Activated gamma-delta T cell (primary cell): Measurements from ENCODE around the gene AEN.

Source experiments
- DNase-seq: peaks from one replicate; lab custom pipeline; 2025; lab: John Stamatoyannopoulos, UW

Gene AEN

GRCh38 chr15:88649753-88650551 is 28.8 kb downstream of the AEN start:
- no peak for DNase-seq

- no peak for DNase-seq
These were observed 29.4 kb downstream of the AEN start for GRCh38 chr15:88650556-88650955.

GRCh38 chr15:88651136-88651732 is 30.1 kb downstream of the AEN start:
- no peak for DNase-seq

GRCh38 chr15:88651971-88652370 is 30.8 kb downstream of the AEN start:
- DNase-seq: no peak

GRCh38 chr15:88652456-88653199 is 31.5 kb downstream of the AEN start:
- DNase-seq: no peak

- no peak for DNase-seq
These were observed 32.3 kb downstream of the AEN start for GRCh38 chr15:88653200-88654064.

GRCh38 chr15:88654430-88655102 is 33.4 kb downstream of the AEN start:
- no peak for DNase-seq

GRCh38 chr15:88655103-88655553 is 34.0 kb downstream of the AEN start:
- DNase-seq: no peak

- DNase-seq: no peak
These were observed 34.8 kb downstream of the AEN start for GRCh38 chr15:88655800-88656488.

GRCh38 chr15:88656760-88657221 is 35.7 kb downstream of the AEN start:
- no peak for DNase-seq

- no peak for DNase-seq
These were observed 36.4 kb downstream of the AEN start for GRCh38 chr15:88657326-88658069.

- no peak for DNase-seq
These were observed 37.2 kb downstream of the AEN start for GRCh38 chr15:88658070-88658965.

GRCh38 chr15:88658972-88659931 is 38.1 kb downstream of the AEN start:
- no peak for DNase-seq

- DNase-seq: no peak
These were observed 40.0 kb downstream of the AEN start for GRCh38 chr15:88661041-88661700.

- no peak for DNase-seq
These were observed 40.8 kb downstream of the AEN start for GRCh38 chr15:88661761-88662556.

- DNase-seq: no peak
These were observed 42.0 kb downstream of the AEN start for GRCh38 chr15:88663141-88663621.
